Stimulated activated CD8-positive, alpha-beta memory T cell treated with anti-CD3 and anti-CD28 coated beads, Interleukin-4, amount 100 ng/mL, for 1 hour (primary cell): ENCODE data around the gene MAGI2.

Experiments used
- DNase-seq, 2 donors: peaks; one replicate each; pipeline ENCODE4 v3.0.0-alpha.2; 2020; ENCODE audit warnings: low read depth in 2 of 2, low spot score in 1 of 2

Gene MAGI2

GRCh38 chr7:77980087-77980713 lies 1473.3 kb downstream of the MAGI2 start:
- DNase-seq: no peak

- DNase-seq: no peak
These were observed 1474.2 kb downstream of the MAGI2 start for GRCh38 chr7:77979219-77979618.

DNA sequence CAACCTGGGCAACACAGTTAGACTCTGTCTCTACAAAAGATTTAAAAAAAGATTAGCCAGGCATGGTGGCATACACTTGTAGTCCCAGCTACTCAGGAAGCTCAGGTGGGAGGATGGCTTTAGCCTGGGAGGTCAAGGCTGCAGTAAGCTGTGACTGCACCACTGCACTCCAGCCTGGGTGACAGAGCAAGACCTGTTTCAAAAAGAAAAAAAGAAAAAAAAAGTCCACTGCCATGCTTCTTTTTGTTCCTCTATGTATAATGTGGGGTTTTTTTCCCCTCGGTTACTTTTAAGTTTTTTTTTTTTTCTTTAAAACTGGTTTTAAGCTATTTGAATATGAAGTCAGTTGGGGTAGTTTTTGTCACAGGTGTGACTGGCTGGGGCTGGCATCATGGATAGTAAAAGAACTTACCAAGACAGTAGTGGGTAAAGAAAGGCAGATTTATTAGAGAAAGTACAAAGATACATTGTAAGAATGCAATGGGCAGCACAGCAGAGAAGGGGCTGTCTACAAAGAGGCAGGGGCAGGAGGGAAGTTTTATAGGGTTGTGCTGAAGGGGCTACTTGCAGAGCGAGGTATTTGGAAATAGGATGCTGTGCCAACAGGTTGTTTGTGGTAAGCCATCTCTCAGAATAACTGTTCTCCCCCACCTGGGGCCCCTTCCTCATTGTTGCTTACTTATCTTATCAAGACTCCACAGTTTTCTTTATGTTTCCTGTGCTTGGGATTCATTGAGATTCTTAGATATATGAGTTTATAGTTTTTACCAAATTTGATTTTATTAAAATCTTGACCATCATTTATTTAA lies 1477.6 kb downstream of the MAGI2 start:
- no peak for DNase-seq

- no peak for DNase-seq
These were observed 1481.7 kb downstream of the MAGI2 start for GRCh38 chr7:77971726-77972125.

GRCh38 chr7:77967429-77967828 lies 1486.0 kb downstream of the MAGI2 start:
- no peak for DNase-seq
